ENCODE data around the gene CORO7.

Gene CORO7

DNA sequence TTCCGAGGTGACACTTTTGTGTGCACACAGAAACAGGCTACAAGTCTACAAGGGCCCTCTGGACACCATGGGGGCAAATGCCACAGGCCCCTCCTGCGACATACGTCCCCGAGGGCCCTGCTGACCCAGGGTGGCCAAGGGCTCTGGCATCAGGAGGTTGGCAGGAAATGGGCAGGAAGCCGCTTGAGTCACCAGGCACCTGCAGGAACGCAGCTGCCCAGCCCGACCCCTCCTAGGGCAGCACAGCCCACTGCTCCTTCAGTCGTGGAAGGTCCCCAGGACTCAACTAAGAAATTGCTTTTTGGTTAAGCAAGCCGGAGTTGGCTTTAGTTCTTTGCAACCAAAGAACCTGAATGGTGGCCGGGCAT, 8.1 kb downstream of the CORO7 start:
- peaks cover 2% of the 10 kb centered on the region for H3K36me3 ChIP-seq

DNA sequence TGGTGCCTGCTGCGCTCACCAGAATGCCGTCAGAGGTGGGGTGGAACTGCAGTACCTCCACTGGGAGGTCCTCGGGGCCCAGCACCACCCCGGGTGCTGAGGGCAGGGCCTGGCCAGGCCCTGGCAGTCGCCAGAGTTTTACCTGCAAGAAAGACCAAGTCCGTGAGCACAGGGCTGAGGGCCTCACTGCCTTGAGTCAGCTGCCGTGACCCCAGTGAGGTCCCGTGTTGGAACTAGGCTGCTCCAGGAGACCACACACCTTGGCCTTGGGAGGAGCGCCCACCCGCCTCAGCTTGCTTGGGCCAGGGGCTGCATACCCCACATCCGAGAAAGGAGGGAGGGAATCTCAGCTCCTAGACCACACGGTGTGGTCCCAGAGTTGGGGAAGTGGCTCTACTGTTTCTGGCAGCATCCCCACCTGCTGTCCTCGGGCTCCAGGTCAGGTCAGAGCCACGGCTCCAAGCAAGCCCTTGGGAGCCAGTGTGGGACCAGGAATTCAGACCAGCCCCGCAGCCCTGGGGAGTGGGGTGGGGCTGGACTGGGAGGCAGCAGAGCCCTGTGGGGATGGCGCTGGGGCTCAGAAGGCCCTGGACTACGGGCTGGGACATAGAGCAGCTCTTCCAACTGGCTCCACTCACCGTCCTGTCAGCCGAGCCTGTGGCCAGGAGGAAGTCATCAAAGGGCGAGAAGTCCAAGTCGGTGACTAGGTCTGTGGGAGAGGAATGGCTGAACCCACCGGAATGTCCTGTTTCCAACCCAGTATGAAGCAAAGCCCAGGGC, 8.7 kb downstream of the CORO7 start:
- Histone ChIP-seq H3K27ac (no peak overlapping the region), H3K27me3 (ENCODE audit: insufficient read depth, low read depth, severe bottlenecking) (no peaks in the 10 kb centered on the region), H3K36me3 (peaks cover under 1% of the 10 kb centered on the region), H3K4me3 (ENCODE audit: low read depth, low read length) (no peak overlapping the region), H3K9me3 (ENCODE audit: severe bottlenecking) (no peaks in the 10 kb centered on the region)
- TF ChIP-seq, protein P1, sequence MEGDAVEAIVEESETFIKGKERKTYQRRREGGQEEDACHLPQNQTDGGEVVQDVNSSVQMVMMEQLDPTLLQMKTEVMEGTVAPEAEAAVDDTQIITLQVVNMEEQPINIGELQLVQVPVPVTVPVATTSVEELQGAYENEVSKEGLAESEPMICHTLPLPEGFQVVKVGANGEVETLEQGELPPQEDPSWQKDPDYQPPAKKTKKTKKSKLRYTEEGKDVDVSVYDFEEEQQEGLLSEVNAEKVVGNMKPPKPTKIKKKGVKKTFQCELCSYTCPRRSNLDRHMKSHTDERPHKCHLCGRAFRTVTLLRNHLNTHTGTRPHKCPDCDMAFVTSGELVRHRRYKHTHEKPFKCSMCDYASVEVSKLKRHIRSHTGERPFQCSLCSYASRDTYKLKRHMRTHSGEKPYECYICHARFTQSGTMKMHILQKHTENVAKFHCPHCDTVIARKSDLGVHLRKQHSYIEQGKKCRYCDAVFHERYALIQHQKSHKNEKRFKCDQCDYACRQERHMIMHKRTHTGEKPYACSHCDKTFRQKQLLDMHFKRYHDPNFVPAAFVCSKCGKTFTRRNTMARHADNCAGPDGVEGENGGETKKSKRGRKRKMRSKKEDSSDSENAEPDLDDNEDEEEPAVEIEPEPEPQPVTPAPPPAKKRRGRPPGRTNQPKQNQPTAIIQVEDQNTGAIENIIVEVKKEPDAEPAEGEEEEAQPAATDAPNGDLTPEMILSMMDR (IDR thresholded peaks at IDR 0.05; ENCODE audit: low read depth, low read length), result no peak
- no peak for DNase-seq

More for the DNA sequence above, 8.1 kb downstream of the CORO7 start:
- DNase-seq, result no peak
- Histone ChIP-seq H3K27ac (no peak overlapping the region), H3K4me3 (ENCODE audit: low read depth, low read length) (no peak overlapping the region), H3K27me3 (ENCODE audit: insufficient read depth, low read depth, severe bottlenecking) (no peaks in the 10 kb centered on the region), H3K9me3 (ENCODE audit: severe bottlenecking) (no peaks in the 10 kb centered on the region)
- TF ChIP-seq, protein P1 (IDR thresholded peaks at IDR 0.05; ENCODE audit: low read depth, low read length), result no peak

DNA sequence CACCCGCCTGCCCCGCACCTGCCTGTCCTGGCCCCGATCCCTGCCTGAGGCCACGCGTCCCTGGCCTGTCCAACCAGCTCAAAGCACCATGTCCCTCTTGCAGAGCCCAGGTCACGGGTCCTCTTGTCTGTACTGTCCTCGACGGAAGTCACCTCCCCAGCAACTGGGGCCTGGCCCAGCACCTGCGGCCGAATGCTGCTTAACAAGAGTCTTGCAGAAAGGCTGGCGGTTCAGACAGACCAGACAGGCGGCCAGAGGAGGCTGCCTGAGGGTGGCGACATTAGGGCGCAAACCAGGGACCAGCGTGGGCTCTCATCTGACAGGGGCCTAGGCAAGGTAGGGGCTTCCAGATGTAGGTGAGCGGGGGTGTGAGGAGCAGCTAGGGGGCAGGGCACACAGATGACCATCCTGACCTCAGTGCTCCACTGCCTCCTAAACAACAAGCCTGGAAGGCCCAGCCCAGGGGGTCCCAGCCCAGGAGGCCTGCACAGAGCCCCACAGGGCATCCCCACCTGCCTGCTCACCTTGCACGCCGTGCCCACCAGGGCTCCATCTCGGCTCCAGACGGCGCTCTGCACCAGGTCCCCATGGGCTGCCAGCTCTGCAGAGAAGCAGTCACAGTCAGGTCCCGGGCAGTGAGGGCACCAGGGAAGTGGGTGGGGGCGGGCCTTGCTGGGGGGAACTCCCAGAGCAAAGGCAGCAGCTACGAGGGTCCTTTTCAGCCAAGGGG, 11.3 kb downstream of the CORO7 start:
- no peaks in the 10 kb centered on the region for H3K27me3 ChIP-seq (ENCODE audit: insufficient read depth, low read depth, severe bottlenecking)
- no peak for DNase-seq
- no peak overlapping the region for H3K27ac ChIP-seq
- H3K4me3 ChIP-seq (ENCODE audit: low read depth, low read length), result no peak overlapping the region
- H3K36me3 ChIP-seq, result no peaks in the 10 kb centered on the region; the same call in 1 of the 2 replicates
- H3K9me3 ChIP-seq (ENCODE audit: severe bottlenecking), result no peaks in the 10 kb centered on the region
- TF ChIP-seq, protein P1 (IDR thresholded peaks at IDR 0.05; ENCODE audit: low read depth, low read length), result no peak

DNA sequence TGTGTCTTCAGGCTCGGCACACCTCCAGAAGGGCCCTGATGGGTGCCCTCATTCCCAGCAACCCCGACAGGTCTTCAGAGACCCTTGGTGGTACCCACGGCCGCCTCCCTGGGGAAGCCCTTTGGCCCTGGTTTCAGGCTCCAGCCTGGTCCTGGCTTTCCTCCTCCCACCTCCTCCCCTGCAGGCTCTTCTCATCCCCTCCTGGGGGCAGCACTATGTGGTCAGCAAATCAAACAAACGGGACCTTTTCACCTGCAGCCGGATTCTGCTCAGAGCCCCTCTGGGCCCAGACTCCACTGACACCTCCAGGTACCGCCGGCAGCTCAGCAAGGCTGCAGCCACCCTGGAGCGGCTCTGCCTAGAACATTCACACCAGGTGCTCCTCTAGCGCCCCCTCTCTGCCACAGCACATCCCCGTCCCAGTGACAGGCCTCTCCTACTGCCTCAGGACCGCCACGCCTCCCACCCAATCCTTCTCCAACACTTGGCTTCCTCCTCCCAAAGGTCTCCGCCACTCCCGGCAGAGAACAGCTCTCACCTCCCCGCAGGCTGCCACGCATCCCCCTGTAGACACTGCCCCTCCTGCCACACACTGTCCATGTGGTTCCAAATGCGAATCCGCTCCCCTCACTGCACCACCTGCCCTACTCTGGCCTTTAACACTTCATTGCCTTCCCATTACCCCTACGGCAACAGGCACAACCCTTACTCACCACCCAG, 12.0 kb downstream of the CORO7 start:
- TF ChIP-seq, protein P1 (IDR thresholded peaks at IDR 0.05; ENCODE audit: low read depth, low read length), result peak; percentile 87
- DNase-seq, result peak; percentile 82

DNA sequence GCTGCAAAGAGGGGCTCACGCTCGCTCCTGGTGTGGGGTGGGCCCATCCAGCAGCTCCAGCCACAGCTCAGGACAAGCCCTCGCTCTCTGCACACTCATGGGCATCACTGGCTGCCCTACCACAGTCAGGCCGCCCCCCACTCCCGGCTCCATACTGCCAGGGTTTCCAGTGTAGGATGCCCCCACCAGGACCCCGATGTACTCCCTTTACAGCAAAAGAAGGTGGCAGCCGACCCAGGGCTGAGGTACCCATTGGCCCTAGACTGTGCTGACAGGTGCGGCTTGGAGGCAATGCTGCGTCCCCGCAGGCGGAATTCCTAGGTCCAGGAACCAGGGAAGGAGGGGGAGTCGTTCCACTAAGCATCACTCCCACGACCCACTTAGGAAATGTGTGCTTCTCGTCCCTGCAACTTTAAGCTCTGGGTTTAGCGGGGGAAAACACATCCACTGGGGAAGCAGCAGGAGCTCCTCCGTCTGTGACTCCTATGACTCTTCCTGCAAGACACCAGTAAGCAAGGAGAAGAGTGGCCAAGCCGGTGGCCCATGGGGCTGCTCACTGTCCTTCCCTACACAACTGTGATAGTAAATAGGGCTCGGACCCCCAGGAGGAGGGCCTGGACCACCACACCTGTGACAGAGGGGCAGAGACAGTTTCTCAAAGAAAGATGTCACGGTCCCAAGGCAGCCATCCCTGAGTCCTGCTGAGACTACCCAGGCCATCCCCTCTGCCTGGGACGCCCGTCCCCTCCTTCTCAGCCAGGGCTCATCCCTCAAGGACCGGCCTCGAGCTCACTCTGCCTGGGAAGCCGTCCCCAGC, 13.1 kb downstream of the CORO7 start:
- Histone ChIP-seq H3K4me3 (ENCODE audit: low read depth, low read length) (no peak overlapping the region), H3K9me3 (ENCODE audit: severe bottlenecking) (no peaks in the 10 kb centered on the region), H3K36me3 (no peaks in the 10 kb centered on the region; the same call in 1 of the 2 replicates), H3K27ac (no peak overlapping the region), H3K27me3 (ENCODE audit: insufficient read depth, low read depth, severe bottlenecking) (no peaks in the 10 kb centered on the region)
- no peak for DNase-seq
- TF ChIP-seq, protein P1 (IDR thresholded peaks at IDR 0.05; ENCODE audit: low read depth, low read length), result no peak

More for the DNA sequence above, 12.0 kb downstream of the CORO7 start:
- H3K36me3 ChIP-seq, result no peaks in the 10 kb centered on the region; the same call in 1 of the 2 replicates
- H3K4me3 ChIP-seq (ENCODE audit: low read depth, low read length), result no peak overlapping the region
- no peaks in the 10 kb centered on the region for H3K9me3 ChIP-seq (ENCODE audit: severe bottlenecking)
- no peaks in the 10 kb centered on the region for H3K27me3 ChIP-seq (ENCODE audit: insufficient read depth, low read depth, severe bottlenecking)
- no peak overlapping the region for H3K27ac ChIP-seq
